ENCODE measurements around the gene PIK3R5.

Gene PIK3R5

DNA sequence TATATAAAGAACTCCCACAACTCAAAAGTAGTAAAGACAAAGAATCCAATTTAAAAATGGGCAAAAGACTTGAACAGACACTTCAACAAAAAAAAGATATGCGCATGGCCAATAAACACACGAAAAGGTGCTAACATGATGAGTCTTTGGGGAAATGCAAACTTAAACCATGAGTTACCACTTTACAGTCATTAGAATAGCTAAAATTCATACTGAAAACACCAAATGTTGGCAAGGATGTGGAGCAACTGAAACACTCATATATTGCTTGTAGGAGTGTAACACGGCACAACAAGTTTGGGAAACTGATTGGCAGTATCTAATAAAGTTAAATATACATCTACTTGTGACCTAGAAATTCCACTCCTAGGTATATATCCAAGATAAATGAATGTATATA lies 3.0 kb upstream of the PIK3R5 start:
- no peaks in the 10 kb centered on the region for H3K79me2 ChIP-seq (ENCODE audit: insufficient read depth, low read length)

DNA sequence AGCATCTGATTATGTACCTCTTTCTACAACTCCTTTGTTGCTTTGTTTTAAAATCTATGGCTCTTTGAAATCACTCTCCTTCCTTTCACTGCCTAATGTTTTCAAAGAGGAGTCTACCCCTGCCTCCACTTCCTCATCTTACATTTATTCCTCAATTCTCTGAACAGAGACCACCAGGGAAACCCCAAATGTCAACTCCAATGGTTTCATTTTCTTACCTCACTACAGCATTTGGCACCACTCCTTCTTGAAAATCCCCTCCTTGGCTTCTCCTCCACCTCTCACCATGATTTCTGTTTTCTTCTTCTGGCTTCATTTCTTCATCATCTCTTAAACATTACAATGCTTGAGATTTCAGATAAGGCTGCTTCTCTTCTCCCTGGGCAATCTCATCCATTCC lies 2.4 kb upstream of the PIK3R5 start:
- Histone ChIP-seq H3K9ac (ENCODE audit: low read length) (no peak overlapping the region), H3F3A (ENCODE audit: insufficient read depth) (no peaks in the 10 kb centered on the region), H3K9me3 (ENCODE audit: insufficient read depth, low read length) (no peaks in the 10 kb centered on the region), H3K27ac (ENCODE audit: low read depth, low read length) (no peak overlapping the region), H2AFZ (ENCODE audit: low read depth, low read length, severe bottlenecking) (no peak overlapping the region), H3K4me3 (ENCODE audit: insufficient read depth, low read length, poor library complexity, severe bottlenecking) (no peak overlapping the region), H3K79me2 (ENCODE audit: insufficient read depth, low read length) (no peaks in the 10 kb centered on the region), H3K4me2 (ENCODE audit: low read depth, low read length, poor library complexity, severe bottlenecking) (no peak overlapping the region), H4K20me1 (ENCODE audit: low read depth, low read length) (no peaks in the 10 kb centered on the region), H3K36me3 (ENCODE audit: low read length) (no peaks in the 10 kb centered on the region), H3K9me2 (replicated peaks; ENCODE audit: insufficient read depth, low read length) (no peaks in the 10 kb centered on the region), H3K27me3 (ENCODE audit: low read length) (no peaks in the 10 kb centered on the region)
- no peak for TF ChIP-seq EZH2phosphoT487 (conservative IDR thresholded peaks at IDR 0.05; ENCODE audit: low read length)

More for the DNA sequence above, 3.0 kb upstream of the PIK3R5 start:
- Histone ChIP-seq H3K9me3 (ENCODE audit: insufficient read depth, low read length) (no peaks in the 10 kb centered on the region), H3K9ac (ENCODE audit: low read length) (no peak overlapping the region), H3F3A (ENCODE audit: insufficient read depth) (no peaks in the 10 kb centered on the region), H2AFZ (ENCODE audit: low read depth, low read length, severe bottlenecking) (no peak overlapping the region), H3K27me3 (ENCODE audit: low read length) (no peaks in the 10 kb centered on the region), H3K36me3 (ENCODE audit: low read length) (no peaks in the 10 kb centered on the region), H3K4me3 (ENCODE audit: insufficient read depth, low read length, poor library complexity, severe bottlenecking) (no peak overlapping the region), H4K20me1 (ENCODE audit: low read depth, low read length) (no peaks in the 10 kb centered on the region), H3K4me2 (ENCODE audit: low read depth, low read length, poor library complexity, severe bottlenecking) (no peak overlapping the region), H3K9me2 (replicated peaks; ENCODE audit: insufficient read depth, low read length) (no peaks in the 10 kb centered on the region), H3K27ac (ENCODE audit: low read depth, low read length) (no peak overlapping the region)
- TF ChIP-seq EZH2phosphoT487 (conservative IDR thresholded peaks at IDR 0.05; ENCODE audit: low read length) = no peak

- no peaks in the 10 kb centered on the region for H3F3A ChIP-seq (ENCODE audit: insufficient read depth)
- no peaks in the 10 kb centered on the region for H4K20me1 ChIP-seq (ENCODE audit: low read depth, low read length)
- H3K27me3 ChIP-seq (ENCODE audit: low read length) = no peaks in the 10 kb centered on the region
- no peak overlapping the region for H3K4me2 ChIP-seq (ENCODE audit: low read depth, low read length, poor library complexity, severe bottlenecking)
- H3K4me3 ChIP-seq (ENCODE audit: insufficient read depth, low read length, poor library complexity, severe bottlenecking) = no peak overlapping the region
- TF ChIP-seq EZH2phosphoT487 (conservative IDR thresholded peaks at IDR 0.05; ENCODE audit: low read length) (no peak), CTCF (IDR thresholded peaks at IDR 0.05; ENCODE audit: insufficient read depth, low read length, poor library complexity, severe bottlenecking) (no peak)
- H3K36me3 ChIP-seq (ENCODE audit: low read length) = no peaks in the 10 kb centered on the region
- no peak overlapping the region for H3K9ac ChIP-seq (ENCODE audit: low read length)
- H3K9me2 ChIP-seq (replicated peaks; ENCODE audit: insufficient read depth, low read length) = no peaks in the 10 kb centered on the region
- H3K27ac ChIP-seq (ENCODE audit: low read depth, low read length) = no peak overlapping the region
- H3K79me2 ChIP-seq (ENCODE audit: insufficient read depth, low read length) = no peaks in the 10 kb centered on the region
- no peak overlapping the region for H2AFZ ChIP-seq (ENCODE audit: low read depth, low read length, severe bottlenecking)
- no peaks in the 10 kb centered on the region for H3K9me3 ChIP-seq (ENCODE audit: insufficient read depth, low read length)
These were observed 1.4 kb upstream of the PIK3R5 start for GRCh38 chr17:8966926-8967325.

DNA sequence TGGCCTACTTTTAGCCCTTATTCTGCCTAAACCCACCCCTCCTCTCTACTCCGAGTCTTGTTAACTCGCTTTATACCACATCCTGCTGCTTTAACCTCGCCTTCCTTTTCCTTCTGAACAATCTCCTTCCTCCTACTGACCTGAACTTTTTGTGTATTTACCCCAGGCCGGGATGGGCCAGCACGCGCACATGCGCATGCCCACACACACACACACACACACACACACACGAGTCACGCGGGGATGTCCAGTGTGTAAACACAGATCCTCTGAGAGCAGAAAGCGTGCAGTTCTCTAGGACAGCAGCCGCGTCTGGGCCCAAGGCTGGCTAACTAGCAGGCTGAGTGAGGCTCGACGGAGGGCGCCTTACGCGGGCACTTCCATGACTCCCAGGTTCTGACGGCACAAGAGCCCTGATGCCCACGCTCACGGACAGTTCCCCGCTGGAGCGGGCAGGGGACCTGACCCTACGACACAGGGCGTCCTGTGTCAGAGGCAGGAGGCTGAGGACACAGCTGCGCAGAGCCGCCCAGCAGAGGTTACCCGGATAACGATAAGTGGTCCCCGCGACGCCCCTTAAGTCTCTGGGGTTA lies 610 bp downstream of the PIK3R5 start:
- H3K27ac ChIP-seq (ENCODE audit: low read depth, low read length) = no peak overlapping the region
- H3K4me2 ChIP-seq (ENCODE audit: low read depth, low read length, poor library complexity, severe bottlenecking) = no peak overlapping the region
- H3K79me2 ChIP-seq (ENCODE audit: insufficient read depth, low read length) = no peaks in the 10 kb centered on the region
- no peak overlapping the region for H2AFZ ChIP-seq (ENCODE audit: low read depth, low read length, severe bottlenecking)
- H3K36me3 ChIP-seq (ENCODE audit: low read length) = no peaks in the 10 kb centered on the region
- H4K20me1 ChIP-seq (ENCODE audit: low read depth, low read length) = no peaks in the 10 kb centered on the region
- H3K27me3 ChIP-seq (ENCODE audit: low read length) = no peaks in the 10 kb centered on the region
- no peaks in the 10 kb centered on the region for H3F3A ChIP-seq (ENCODE audit: insufficient read depth)
- no peak overlapping the region for H3K9ac ChIP-seq (ENCODE audit: low read length)
- H3K9me3 ChIP-seq (ENCODE audit: insufficient read depth, low read length) = no peaks in the 10 kb centered on the region
- TF ChIP-seq CTCF (IDR thresholded peaks at IDR 0.05; ENCODE audit: insufficient read depth, low read length, poor library complexity, severe bottlenecking) = no peak
- no peak for TF ChIP-seq EZH2phosphoT487 (conservative IDR thresholded peaks at IDR 0.05; ENCODE audit: low read length)
- no peak overlapping the region for H3K4me3 ChIP-seq (ENCODE audit: insufficient read depth, low read length, poor library complexity, severe bottlenecking)
- no peaks in the 10 kb centered on the region for H3K9me2 ChIP-seq (replicated peaks; ENCODE audit: insufficient read depth, low read length)

Measured in SU-DHL-6 (cell line).